Kidney (tissue), 14 donors: ENCODE data around the gene INO80E. TPM values are rescaled to one million over a fixed set of nuclear protein-coding genes. Genes with fewer than 3 reads are reported as not detected.
"Not testable (repeated sequence)": the region's sequence is repeated elsewhere in the genome, so short reads cannot be mapped to it uniquely, and the experiment has no call there.

Experiments used
- DNase-seq, 5 donors: peaks; one replicate each; pipeline ENCODE4 v3.0.0-alpha.2; 2013 to 2020
- FAIRE-seq: peaks from 2 replicates; lab custom pipeline; 2012; peaks lifted over from hg19 to GRCh38; lab: Jason Lieb, UNC
- H3K27ac ChIP-seq, 2 donors: one replicate each; pipeline ENCODE4 v1.7.0; 2013; ENCODE audit warnings: low read depth in 2 of 2, low read length in 2 of 2, inconsistent platforms in 1 of 2
- H3K27me3 ChIP-seq: one replicate; pipeline ENCODE4 v1.7.1; 2013; ENCODE audit warnings: low read length, inconsistent platforms; ENCODE audit not compliant: control insufficient read depth, insufficient read depth
- H3K36me3 ChIP-seq, 3 donors: one replicate each; pipeline versions ENCODE4 v1.7.0 to v1.7.1; 2013; ENCODE audit warnings: low read length in 3 of 3, control low read depth in 1 of 3, inconsistent platforms in 1 of 3; ENCODE audit not compliant: insufficient read depth in 3 of 3, control insufficient read depth in 2 of 3
- H3K4me1 ChIP-seq, 3 donors: one replicate each; pipeline versions ENCODE4 v1.7.0 to v1.7.1; 2013; ENCODE audit warnings: low read length in 3 of 3, inconsistent platforms in 1 of 3, low read depth in 1 of 3; ENCODE audit not compliant: control insufficient read depth in 2 of 3, insufficient read depth in 2 of 3
- H3K4me3 ChIP-seq, 3 donors: one replicate each; pipeline versions ENCODE4 v1.7.0 to v1.8.1; 2013; ENCODE audit warnings: low read length in 3 of 3, control low read depth in 1 of 3, inconsistent platforms in 1 of 3
- H3K9ac ChIP-seq, 3 donors: one replicate each; pipeline versions ENCODE4 v1.7.0 to v1.7.1; 2013; ENCODE audit warnings: low read length in 3 of 3, control low read depth in 1 of 3, inconsistent platforms in 1 of 3
- H3K9me3 ChIP-seq, 3 donors: one replicate each; pipeline versions ENCODE4 v1.7.0 to v1.7.1; 2013; ENCODE audit warnings: low read length in 3 of 3, control low read depth in 1 of 3, inconsistent platforms in 1 of 3; ENCODE audit not compliant: control insufficient read depth in 2 of 3, insufficient read depth in 1 of 3
- intact Hi-C: fragments of 100-400 bp; cut with DNase I; formaldehyde crosslinking; loops from one replicate; pipeline ENCODE4 v1.11.1; 2022
- polyA plus RNA-seq: library from polyadenylated mRNA; stranded (reverse); fragments of 350-450 nt; fragmentation: Illumina TruSeq; extraction: RNeasy Lipid Tissue Mini Kit (QIAGEN cat#74804); gene quantifications from one replicate; pipeline ENCODE4 v1.2.3, GENCODE V29; 2014; ENCODE audit warnings: low read depth, low replicate concordance; ENCODE audit not compliant: insufficient read depth
- total RNA-seq: library from RNA; stranded (reverse); fragmentation: NEBNext Ultra II Directional; extraction: Animal tissue kit (Norgen Biotek cat#: 25700); gene quantifications from one replicate; pipeline ENCODE4 v1.2.1, GENCODE V29; 2021
- TF ChIP-seq, protein P1 (sequence below): IDR thresholded peaks from 3 replicates; pipeline ENCODE4 v1.5.1; 2012; ENCODE audit warnings: mild to moderate bottlenecking, moderate library complexity, borderline replicate concordance; ENCODE audit not compliant: insufficient read depth; ENCODE audit errors: extremely low read depth
- donor health status: control.
- donor health status: control.
- donor health status: control.
- donor health status: control.
- donor health status: control.
- donor health status: DM: yes; HTN: yes; CAD: no.
- donor health status: Normal renal cell carcinoma (clear cell type).

INO80E gene
- total and polyA plus RNA-seq, 2 donors from 2014 or later: 52.7 to 74.1 TPM

DNA sequence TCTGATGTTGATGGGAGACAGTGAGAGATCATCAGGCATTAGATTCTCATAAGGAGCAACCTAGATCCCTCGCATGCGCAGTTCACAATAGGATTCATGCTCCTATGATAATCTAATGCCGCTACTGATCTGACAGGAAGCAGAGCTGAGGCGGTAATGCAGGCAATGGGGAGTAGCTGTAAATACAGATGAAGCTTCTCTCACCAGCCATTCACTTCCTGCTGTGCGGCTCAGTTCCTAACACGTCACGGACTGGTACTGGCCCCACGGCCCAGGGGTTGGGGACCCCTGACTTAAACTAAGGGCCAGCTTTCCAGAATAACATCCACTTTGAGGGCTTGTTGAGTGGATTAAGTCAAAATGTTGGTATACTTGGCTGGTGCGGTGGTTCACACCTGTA lies 36.7 kb upstream of the INO80E start:
- no peak for DNase-seq

DNA sequence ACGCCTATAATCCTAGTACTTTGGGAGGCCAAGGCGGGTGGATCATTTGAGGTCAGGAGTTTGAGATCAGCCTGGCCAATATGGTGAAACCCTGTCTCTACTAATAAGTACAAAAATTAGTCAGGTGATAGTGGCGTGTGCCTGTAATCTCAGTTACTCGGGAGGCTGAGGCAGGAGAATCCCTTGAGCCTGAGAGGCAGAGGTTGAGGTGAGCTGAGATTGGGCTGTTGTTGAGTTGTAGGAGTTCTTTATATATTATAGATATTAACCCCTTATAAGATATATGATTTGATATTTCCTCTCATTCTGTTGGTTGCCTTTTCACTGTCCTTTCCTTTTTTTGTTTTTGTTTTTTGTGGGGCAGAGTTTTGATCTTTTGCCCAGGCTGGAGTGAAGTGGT lies 36.2 kb upstream of the INO80E start:
- H3K4me3 ChIP-seq, H3K27ac ChIP-seq, H3K9me3 ChIP-seq, FAIRE-seq, H3K36me3 ChIP-seq, H3K27me3 ChIP-seq, intact Hi-C loops, DNase-seq, H3K9ac ChIP-seq: not testable (repeated sequence)
- H3K4me1 ChIP-seq: peaks cover 0 to 12% (median 3%) of the 10 kb centered on the region in 3 donors

More for the DNA sequence above, 36.7 kb upstream of the INO80E start:
- intact Hi-C loops: no loop called here
- no peak overlapping the region for H3K4me3 ChIP-seq
- H3K9ac ChIP-seq: no peak overlapping the region
- H3K27ac ChIP-seq: no peak overlapping the region
- H3K9me3 ChIP-seq: no peaks in the 10 kb centered on the region
- H3K36me3 ChIP-seq: no peaks in the 10 kb centered on the region
- H3K27me3 ChIP-seq: no peaks in the 10 kb centered on the region
- TF ChIP-seq, protein P1, sequence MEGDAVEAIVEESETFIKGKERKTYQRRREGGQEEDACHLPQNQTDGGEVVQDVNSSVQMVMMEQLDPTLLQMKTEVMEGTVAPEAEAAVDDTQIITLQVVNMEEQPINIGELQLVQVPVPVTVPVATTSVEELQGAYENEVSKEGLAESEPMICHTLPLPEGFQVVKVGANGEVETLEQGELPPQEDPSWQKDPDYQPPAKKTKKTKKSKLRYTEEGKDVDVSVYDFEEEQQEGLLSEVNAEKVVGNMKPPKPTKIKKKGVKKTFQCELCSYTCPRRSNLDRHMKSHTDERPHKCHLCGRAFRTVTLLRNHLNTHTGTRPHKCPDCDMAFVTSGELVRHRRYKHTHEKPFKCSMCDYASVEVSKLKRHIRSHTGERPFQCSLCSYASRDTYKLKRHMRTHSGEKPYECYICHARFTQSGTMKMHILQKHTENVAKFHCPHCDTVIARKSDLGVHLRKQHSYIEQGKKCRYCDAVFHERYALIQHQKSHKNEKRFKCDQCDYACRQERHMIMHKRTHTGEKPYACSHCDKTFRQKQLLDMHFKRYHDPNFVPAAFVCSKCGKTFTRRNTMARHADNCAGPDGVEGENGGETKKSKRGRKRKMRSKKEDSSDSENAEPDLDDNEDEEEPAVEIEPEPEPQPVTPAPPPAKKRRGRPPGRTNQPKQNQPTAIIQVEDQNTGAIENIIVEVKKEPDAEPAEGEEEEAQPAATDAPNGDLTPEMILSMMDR: no peak
- no peak for FAIRE-seq
- H3K4me1 ChIP-seq: peaks cover 0 to 12% (median 3%) of the 10 kb centered on the region in 3 donors

DNA sequence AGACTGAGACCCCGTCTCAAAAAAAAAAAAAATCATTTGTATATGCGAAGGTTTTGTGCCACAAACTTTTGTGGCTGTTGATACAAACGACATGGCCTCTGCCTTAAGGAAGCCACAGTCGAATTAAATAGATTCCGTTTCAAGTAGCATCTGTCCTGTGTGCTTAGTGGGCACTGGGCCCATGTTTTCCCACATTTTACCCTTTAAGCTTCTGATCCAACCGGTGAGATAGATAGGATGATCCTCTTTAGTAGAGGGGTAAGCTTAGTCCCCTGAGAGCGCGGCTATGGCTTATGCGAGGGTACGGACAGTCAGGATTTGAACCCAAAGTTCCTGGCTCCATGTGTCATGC lies 34.9 kb upstream of the INO80E start:
- TF ChIP-seq, protein P1: no peak
- FAIRE-seq (no peak), DNase-seq (no peak)
- intact Hi-C loops: no loop called here
- Histone ChIP-seq H3K27ac (peak overlapping the region; percentile 83 to 88), H3K27me3 (no peaks in the 10 kb centered on the region), H3K4me3 (peak overlapping the region; percentile 84 to 86 (median 86)), H3K9me3 (no peaks in the 10 kb centered on the region), H3K4me1 (peaks cover 0 to 12% (median 3%) of the 10 kb centered on the region in 3 donors), H3K9ac (peak overlapping the region in 2 of 3 donors; percentile 68 to 89), H3K36me3 (no peaks in the 10 kb centered on the region)

DNA sequence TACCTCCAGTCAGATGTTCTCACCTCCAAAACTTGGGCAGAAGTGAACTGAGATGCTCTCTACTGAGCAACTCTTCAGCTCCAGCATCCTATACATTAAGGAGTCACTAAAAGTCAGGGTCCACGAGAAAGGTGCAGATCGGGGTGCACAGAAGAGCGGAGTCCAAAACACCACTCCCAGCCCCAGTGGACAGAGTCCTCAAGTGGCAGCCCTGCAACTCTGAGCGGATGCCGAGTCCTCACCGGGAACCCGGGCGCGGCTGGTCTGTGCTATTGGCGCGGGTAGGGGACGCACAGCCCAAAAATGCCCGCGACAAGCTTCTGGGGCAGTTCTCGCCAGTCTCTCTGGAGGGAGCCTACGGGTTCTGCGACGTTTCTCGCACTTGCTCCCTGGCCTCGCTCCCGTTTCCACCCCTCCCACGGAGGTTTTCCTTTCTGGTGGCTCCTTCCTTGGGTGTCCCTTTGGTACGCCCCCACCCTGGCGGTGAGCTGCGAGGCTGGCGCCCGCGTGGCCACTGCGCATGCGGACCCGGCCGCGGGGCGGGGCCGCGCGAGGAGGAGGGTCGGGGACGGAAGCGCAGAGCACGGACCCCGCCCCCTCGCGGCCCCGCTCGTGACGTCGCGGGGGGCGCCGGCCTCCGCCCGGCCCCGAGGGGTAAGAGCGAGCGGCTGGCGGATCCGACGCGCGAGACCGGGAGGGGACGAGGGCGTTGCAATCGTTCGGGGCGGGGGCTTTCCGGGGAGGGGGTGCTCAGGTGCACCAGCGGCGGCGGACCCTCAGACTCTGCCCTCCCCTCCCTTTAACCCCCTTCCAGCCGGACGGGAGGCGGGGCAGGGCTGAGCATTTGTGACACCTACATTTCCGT lies 34.3 kb upstream of the INO80E start, which contains the start of gene TMEM219:
Gene TMEM219 (plus strand): TSS at position 601 of the 865 bp plus-strand sequence. CDS start 1,065 bp downstream, outside the sequence.
- DNase-seq: peak; percentile 94 to 97 (median 96)
- Histone ChIP-seq H3K4me1 (peaks cover 0 to 12% (median 3%) of the 10 kb centered on the region in 3 donors), H3K36me3 (no peaks in the 10 kb centered on the region), H3K27ac (peak within 1 kb of the TSS; percentile 83 to 88), H3K4me3 (peak within 1 kb of the TSS; percentile 84 to 86 (median 86)), H3K9ac (peak within 1 kb of the TSS; percentile 65 to 91 (median 68)), H3K9me3 (no peaks in the 10 kb centered on the region), H3K27me3 (no peaks in the 10 kb centered on the region)
- TF ChIP-seq, protein P1: peak; percentile 34
- FAIRE-seq: no peak
- intact Hi-C loops: no loop called here
